Stimulated activated CD8-positive, alpha-beta memory T cell treated with anti-CD3 and anti-CD28 coated beads, Interleukin-4, amount 100 ng/mL, for 1 hour (primary cell): ENCODE data around the gene ZYX.
"Not testable (repeated sequence)": the region's sequence is repeated elsewhere in the genome, so short reads cannot be mapped to it uniquely, and the experiment has no call there.

Source experiments
- DNase-seq, 2 donors: peaks; one replicate each; pipeline ENCODE4 v3.0.0-alpha.2; 2020; ENCODE audit warnings: low read depth in 2 of 2, low spot score in 1 of 2

The ZYX gene

DNA sequence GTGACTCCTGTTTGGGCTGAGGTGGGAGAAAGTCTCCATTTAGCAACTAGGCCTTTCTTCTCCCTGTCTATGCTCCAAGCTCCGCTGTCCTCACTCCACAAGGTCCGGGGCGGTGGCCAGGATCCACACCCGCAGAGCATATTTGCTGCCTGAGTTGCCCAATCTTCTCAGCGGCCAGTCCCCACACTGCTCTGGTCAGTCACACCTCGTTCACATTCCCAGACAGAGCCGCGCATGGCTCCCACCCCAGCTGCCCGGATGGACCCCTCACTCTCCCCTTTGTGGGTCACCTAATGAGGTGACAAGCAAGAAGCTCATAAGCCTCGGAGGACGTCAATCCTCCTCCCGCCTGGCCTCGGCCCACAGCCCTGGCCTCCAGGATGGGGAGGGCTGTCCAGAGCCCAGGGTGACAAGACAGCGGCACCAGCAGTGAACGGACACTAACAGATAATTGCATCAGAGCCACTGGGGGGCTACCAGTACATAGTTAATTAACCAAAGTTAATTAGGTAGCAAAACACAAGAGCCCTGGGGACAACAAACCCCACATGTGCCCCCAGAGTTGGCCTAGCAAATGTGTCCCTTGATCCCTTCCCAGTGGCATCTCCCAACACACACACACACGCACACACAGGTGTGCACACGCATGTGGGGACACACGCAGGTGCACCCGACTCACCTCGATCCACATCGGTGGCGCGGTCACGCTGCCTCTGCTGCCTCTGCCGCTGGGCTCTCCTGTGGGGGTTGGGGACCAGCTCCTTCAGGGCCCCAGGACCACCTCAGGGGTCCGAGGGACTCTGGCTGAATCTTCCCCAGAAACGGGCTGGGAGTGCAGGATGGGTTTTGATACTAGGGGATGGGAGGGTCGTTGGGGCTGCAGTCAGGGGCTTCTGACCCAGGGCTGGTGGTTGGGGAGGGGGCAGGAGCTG lies 15.7 kb downstream of the ZYX start:
- no peak for DNase-seq

DNA sequence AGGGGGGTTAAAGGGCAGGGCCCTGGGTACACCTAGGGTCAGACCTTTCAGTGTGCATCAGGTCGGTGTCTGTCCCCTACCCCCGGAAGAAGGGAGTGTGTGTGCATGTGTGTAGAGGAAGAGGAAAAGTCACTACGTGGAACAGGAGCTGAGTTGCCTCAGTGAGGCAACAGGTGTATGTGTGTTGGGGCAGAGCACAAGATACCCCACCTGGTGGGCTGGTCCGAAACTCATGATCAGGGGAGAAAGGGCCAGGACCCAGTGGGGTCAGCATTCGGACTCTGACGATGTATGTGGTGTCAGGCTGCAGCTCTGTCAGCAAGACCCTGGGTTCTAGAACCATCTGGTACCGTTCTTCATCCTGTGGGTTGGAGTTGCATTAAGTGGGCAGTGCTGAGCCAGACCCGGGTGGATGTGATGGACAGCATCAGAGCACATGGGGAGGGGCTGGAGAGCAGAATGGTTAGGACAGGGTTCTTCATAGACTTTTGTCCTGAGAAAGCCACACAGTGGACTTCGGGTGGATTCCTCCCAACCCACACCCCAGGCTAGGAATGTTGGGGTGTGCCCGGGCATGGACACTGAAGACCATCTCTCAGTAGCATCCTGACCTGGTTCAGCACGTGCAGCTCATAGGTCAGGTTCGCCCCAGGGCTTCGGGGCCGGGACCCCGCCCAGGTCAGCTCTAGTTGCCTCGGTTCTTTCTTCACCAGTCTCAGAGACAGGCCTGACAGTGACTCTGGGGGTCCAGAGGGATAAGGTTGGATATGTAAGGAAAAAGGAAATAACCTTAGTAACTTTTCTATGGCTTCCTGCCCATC lies 16.8 kb downstream of the ZYX start:
- DNase-seq: no peak

DNA sequence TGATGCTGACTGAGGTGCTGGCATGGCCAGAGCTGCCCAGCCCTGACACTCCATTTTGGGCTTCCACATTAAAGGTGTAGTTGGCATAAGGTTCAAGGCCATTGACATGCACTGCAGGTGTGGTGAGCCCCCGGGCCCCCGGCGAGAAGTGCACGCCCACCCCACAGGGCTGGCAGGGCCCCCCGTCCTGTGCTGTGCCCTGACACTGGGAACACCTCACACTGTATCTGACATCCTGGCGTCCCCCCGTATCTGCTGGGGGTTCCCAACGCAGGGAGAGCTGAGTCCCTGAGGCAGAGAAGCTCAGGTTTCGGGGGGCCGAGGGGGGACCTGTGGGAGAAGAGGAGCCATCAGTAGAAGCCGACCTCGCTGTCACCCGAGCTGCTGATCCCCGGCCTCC lies 17.5 kb downstream of the ZYX start:
- DNase-seq: no peak

DNA sequence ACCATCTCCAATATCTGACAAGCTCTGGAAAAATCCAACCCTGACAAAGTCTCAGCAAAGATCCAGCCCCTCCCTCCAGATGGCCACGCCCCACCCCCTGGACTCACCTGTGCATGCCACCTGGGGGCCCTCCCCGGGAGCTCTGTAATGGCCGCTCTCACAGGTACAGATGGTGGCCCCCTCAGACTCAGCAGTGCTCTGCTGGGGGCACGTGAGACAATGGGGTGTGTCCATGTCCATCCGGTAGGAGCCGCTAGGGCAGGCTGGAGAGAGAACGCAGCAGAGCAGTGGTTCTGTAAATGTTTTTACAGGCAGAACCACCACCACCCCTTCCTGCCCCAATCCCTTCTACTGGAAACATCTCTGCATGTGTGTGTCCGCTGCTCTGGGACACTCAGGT lies 18.0 kb downstream of the ZYX start:
- no peak for DNase-seq

DNA sequence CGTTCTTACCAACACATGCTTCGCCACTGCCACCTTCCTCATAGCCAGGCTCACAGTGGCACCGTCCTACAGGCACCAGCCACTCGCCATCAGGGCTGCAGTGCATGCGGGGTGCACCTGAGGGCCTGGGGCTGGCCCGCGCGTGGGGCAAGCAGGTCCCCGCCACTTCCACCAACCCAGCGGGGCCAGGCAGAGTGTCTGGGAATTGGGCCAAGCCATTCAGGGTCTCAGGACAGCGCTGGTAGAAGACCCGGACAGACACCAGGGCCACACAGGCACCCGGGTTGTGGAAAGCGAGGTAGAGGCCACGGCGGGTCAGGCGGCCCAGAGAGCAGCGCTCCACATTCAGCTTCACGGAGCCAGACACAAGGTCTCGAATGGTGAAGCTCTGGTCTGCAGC lies 18.5 kb downstream of the ZYX start:
- DNase-seq: no peak

DNA sequence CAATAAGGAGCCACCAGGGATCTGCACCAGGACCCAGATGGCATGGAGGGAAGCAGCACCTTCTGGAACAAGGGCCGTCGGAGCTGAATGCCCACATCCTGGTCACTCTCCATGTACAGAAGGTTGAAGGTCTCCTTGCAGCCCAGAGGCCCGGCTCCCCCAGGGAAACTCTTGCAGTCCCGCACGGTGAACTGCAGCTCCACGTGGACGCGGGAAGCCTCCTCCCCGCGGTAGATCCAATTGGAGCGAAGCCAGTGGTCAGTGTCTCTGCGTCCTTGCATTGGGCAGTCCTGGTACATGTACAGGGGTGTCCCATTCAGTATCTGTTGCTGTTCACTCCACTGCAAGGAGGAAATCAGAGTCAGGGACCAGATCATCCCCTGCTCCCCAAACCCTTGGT lies 20.1 kb downstream of the ZYX start:
- no peak for DNase-seq

DNA sequence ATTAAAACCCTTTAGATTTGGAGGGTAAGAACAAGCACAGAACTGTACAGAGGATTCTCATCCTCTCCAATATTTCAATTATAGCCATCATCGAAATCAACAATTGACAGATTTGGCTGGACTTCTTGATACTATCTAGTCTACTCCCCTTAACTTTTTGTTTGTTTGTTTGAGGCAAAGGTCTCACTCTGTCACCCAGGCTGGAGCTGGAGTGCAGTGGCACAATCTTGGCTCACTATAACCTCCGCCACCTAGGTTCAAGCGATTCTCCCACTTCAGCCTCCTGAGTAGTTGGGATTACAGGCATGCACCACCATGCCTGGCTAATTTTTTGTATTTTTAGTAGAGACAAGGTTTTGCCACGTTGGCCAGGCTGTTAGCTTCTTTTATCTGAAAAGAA lies 21.1 kb downstream of the ZYX start:
- not testable (repeated sequence) for DNase-seq

DNA sequence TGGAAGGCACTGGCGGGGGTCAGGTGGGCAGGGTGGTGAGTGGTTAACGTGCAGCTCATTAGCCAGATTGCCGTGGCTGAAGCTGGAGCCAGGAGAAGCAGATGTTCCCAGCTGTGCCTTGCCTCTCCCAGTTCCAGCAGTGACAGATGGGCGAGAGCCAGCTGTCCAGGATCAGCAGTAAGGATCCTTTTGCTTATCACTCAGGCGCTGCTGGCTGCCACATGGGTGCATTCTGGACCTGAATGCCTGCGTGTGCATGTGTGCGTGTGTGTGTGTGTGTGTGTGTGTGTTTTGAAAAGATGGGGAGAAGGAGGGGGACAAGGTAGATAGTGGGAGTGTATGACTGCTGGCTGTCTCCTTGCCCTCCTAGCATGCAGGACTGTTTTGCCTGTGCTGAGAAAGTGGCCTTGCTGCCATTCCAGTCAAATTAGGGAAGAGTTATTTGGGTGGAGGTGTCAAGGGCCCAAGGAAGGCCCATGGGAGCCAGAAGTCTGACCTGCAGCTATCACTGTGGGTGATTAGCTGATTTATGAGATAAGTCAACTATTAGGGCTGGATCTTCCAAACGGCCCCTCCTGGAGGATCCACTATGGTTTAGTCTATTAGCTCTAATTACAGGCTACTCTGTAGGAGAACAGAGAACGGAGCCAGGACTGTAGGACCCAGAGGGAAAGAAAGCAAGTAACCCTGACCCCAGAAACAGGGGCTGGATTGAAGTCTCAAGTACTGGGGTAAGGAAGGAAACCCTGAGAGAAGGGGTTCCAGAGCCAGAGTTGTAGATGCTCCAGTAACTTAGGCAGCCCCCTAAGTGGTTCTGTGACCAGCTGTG lies 24.2 kb downstream of the ZYX start:
- no peak for DNase-seq

DNA sequence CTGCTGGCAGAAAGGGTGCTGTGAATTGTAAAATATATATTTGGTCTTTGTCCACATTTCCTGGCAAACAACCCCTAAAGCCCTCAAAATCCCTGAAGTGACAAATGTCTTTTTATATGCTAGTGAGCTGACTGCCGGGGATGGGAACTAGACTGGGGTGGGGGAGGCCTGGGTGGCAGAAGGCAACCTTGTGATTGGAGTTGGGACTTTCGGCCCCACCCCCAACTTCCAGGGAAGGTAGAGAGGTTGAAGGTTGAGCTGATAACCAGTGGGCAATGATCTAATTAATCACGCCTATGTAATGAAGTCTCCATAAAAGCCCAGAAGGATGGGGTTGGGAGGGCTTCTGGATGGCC lies 24.8 kb downstream of the ZYX start:
- no peak for DNase-seq

DNA sequence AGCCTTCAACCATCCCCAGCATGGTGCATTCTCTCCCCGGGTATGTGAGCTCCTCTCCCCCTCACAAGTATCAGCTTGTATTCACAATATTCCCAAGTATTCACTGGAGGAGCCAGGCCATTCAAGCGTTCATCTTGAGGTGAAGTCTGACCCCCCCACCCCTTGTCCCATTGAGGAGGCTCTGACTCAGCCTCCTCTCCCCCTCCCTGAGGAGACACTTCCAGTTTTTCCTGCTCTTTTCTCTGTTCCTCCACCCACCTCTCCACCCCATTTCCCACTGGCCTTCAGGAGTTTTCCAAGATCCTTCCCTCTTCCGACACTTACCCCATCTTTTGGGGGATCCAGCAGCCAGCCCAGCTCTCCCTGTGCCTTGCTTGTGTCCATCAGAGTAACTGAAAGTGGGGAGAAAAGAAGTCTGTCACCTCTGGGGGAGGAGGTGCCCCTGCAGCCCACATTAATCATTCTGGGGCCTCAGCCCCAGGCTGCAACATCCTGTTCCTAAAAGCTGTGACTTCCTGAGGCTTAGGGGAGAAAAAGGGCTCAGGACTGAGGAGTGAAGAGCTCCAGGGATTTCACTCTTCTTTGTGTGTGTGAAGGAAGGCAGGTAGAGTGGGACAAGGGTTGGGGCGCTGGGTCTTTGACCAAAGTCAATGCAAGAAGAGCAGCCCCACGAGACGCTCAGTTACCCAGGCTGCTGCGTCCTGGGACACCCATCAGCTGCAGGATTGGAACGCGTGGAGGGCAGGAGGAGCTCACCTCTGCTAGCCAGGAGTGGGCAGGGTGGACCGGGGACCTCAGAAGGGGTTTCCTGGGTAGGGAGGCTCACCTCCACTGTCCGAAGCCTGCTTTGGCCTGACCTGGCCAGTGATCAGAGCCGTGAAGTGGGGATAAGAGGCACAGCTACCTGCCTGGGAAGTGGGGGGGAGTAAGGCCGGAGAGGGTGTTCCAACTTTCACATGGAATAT lies 26.4 kb downstream of the ZYX start:
- peak in 1 of 2 donors; percentile 17 for DNase-seq

DNA sequence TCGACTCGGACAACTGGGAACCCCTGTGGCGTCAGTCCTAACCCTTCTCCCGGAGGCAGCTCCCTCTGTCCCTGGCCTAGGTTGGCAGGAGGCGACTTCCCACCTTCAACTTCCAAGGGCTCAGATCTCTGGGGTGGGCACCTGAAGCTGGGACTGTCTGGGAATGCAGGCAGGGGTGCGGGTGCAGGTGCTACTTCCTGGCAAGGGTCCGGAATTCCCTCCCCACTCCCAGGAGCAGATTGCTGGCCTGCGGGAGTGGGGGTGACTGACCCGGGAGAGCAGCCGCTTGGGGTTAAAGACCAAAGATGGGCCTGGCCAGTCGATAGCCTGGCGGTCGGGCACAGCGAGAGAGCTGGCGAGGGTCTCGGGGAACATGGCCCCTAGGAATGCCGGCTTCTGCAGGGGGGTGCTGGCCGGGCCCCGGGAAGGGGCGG lies 27.1 kb downstream of the ZYX start:
- no peak for DNase-seq

DNA sequence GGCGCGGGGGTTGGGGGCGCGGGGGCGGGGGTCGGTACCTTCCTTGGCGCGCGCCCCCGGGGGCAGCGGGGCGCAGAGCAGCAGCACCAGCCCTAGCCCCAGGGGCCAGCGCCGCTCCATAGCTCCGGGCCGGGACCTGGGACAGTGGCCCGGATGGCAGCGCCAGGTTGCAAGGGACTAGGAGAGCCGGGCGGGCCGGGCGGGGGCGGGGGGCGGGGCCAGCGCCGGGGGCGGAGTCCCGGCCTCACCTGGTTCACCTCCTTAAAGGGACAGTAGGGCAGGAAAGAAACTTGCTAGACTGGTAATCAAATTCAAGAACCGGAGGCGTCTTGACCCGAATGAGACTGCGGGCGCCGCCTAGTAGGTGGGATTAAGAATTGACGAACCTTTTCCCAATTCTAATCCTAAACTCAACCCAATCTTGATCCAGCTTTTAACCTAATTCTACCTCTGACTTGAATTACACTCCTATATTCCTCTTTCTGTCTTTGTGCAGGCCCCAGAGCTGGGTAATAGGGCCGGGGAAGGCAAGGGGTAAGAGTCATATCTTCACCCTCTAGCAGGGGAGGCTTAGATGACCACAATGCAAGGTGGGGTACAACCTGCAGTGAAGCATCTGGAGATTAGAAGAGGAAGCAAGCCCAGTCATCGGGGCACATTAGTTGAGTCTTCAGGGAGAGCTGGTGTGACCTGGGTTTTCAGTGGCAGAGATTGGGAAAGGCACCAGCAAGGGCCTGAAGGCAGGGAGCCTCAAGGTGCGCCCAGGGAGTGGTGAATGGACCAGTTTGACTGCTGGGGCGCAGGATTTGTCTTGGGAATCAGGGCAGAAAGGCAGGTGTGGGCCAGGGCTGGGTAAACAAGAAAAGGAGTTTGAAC lies 27.8 kb downstream of the ZYX start, which contains the start of gene EPHA1:
EPHA1 (minus strand) TSS at position 171 of the 876 bp plus-strand sequence; CDS start at position 120, 51 bp downstream.
- DNase-seq: peak in 1 of 2 donors; percentile 17

DNA sequence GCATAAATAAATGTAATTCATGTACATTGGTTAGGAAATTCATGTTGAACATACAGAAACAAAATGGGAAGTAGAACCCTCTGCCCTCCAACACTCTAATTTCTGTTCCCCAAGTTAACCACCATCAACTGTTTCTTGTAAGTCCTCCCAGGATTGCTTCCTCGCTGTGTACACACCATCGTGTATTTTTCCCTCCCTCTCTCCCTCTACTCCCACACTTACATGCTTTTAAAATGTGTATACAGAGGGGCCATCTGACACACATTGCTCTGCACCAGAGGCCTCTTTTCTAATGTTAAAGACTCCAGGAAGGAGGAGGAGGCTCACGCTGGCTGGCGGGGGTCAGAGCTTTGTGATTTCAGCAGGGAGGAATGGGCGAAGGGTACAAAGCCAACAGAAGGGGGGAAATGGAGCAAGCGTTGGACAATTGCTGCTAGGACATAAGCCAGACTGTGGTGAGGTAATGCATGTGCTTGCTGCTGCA lies 29.4 kb downstream of the ZYX start:
- no peak for DNase-seq

DNA sequence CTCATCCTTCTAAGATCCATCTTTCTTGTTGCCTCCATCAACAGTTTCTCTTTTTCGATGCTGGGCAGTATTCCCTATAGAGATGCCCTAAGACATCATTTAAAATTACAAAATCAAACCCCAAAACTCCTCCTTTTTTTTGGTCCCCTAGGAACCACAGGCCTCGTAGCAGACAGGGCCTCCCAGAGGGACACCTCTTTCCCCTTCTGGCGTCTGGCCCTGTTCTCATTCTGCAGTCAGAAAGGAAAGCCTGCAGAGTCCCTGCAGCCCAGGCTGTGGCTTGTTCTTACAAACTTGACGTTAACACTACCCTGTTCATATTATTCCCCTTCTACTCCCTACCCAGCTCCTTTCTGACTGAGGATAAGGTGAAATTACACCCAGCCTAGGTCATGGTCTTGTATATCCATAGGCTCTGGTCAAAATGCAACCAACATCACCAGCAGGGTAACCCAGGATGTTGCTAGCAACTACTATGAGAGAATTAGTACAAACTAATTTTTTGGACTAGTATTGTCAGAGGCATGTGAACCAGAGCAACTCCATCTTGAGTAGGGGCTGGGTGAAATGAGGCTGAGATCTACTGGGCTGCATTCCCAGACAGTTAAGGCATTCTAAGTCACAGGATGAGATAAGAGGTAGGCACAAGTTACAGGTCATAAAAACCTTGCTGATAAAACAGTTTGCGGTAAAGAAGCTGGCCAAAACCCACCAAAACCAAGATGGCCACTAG lies 31.0 kb downstream of the ZYX start:
- no peak for DNase-seq

DNA sequence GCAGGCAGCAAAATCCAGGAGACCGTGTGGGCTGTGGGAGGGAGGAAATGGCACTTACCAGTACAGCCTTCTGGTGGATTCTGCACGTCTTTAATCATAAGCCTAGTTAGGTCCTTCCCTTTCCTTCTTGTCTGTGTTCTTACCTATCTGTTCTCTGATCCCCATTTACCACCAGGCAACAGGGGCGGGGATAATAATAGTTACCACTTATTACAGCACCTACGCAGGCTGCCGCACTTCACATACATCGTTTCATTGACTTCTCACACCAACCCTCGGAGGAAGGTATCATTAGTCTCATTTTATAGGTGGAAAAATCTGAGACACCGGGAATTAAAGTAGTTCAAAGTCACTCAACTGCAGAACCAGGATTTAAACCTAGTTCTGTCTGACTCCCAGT lies 32.0 kb downstream of the ZYX start:
- no peak for DNase-seq

DNA sequence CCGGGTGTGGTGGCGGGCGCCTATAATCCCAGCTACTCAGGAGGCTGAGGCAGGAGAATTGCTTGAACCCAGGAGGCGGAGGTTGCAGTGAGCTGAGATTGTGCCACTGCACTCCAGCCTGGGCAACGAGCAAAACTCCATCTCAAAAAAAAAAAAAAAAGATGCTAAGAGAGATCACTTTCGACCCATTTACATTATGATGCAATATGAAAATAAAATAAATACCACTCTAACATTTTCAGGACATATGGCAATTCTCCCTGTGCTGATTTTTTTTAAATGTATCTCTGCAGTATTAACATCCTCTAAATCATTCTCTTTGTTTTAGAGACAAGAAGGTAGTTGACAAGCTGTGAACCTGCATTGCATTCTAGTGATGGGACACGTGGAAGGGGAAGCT lies 34.1 kb downstream of the ZYX start:
- not testable (repeated sequence) for DNase-seq

DNA sequence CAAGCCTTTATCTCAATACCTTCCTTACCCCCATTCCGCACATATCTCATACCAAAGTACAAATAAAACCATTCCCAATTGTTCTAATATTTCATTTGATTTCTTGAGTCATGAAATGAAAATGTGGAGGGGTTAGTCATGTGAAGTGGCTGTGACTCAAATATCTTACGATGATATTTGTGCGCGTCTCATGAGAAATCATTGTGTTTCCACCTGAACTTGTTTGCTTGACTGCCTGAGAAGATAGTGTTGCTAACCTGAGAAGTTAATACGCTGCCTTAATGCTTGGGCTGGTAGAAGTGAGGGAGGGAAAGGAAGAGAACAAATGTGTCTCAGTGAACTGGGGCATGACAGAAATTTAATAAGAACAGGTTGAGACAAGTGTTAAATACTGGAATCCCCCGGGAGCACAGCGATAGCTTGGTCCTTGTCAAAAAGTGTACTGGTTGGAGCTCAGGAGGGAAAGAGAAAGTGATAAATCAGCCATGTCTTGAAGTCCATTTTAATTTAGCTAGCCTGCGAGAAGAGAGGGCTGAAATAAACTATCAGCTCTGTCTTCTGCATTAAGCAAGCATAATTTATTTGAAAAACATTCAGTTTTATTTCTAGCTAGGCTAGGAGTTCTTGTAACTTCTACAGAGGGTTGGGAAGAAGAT lies 34.7 kb downstream of the ZYX start:
- DNase-seq: no peak
